ENCODE results near the gene PPP4C. TPM values are rescaled to one million over a fixed set of nuclear protein-coding genes. Genes with fewer than 3 reads are reported as not detected.

The PPP4C gene
- total RNA-seq, 4 donors from 2014 or later, result 41.2 to 58.5 (median 48.6) TPM

DNA sequence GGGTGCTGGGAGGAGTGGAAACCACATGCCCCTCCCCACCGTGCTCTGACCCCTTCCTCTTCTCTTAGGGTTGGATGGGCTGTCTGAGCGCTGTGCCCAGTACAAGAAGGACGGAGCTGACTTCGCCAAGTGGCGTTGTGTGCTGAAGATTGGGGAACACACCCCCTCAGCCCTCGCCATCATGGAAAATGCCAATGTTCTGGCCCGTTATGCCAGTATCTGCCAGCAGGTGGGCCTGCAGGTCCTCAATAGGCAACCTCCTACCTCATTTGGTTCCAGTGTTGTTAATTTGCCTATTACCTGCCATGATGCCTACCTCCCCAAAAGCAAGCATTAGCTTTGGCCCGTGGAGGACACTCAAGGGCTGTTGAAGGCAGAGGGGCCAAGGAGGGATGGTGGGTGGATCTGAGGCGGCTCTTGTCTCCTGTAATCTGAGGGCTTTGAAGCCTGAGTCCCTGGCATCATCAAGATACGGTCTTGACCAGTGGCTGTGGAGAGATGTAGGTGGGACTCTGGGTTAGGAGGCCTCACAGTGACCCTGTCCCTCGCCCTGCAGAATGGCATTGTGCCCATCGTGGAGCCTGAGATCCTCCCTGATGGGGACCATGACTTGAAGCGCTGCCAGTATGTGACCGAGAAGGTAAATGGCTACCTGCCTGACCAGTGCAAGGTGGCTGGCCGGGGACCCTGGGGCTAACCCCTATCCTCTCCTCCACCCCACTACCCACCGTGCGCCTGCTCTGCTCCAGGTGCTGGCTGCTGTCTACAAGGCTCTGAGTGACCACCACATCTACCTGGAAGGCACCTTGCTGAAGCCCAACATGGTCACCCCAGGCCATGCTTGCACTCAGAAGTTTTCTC is 6.8 kb upstream of the PPP4C start:
- Histone ChIP-seq H3K27ac (peak overlapping the region; percentile 4 to 99 (median 88)), H3K4me3 (peak overlapping the region in 1 of 2 donors; percentile 96), H3K9me3 (no peaks in the 10 kb centered on the region), H3K4me1 (peaks cover 0 to 57% (median 28%) of the 10 kb centered on the region in 3 donors), H3K27me3 (no peaks in the 10 kb centered on the region), H3K36me3 (peaks cover 0 to 73% of the 10 kb centered on the region in 2 donors)
- TF ChIP-seq POLR2A (IDR thresholded peaks at IDR 0.05) (no peak), POLR2AphosphoS5 (IDR thresholded peaks at IDR 0.05) (no peak), EP300 (IDR thresholded peaks at IDR 0.05) (no peak)
- TF ChIP-seq, protein P1, sequence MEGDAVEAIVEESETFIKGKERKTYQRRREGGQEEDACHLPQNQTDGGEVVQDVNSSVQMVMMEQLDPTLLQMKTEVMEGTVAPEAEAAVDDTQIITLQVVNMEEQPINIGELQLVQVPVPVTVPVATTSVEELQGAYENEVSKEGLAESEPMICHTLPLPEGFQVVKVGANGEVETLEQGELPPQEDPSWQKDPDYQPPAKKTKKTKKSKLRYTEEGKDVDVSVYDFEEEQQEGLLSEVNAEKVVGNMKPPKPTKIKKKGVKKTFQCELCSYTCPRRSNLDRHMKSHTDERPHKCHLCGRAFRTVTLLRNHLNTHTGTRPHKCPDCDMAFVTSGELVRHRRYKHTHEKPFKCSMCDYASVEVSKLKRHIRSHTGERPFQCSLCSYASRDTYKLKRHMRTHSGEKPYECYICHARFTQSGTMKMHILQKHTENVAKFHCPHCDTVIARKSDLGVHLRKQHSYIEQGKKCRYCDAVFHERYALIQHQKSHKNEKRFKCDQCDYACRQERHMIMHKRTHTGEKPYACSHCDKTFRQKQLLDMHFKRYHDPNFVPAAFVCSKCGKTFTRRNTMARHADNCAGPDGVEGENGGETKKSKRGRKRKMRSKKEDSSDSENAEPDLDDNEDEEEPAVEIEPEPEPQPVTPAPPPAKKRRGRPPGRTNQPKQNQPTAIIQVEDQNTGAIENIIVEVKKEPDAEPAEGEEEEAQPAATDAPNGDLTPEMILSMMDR (IDR thresholded peaks at IDR 0.05), result peak in 3 of 4 experiments; percentile 21 to 38 (median 28)
- ATAC-seq, result no peak
- WGBS, 2 donors (ENCODE audit: low coverage in 1 of 2), result no CpG with 5 or more reads among the region's 17 CpGs

DNA sequence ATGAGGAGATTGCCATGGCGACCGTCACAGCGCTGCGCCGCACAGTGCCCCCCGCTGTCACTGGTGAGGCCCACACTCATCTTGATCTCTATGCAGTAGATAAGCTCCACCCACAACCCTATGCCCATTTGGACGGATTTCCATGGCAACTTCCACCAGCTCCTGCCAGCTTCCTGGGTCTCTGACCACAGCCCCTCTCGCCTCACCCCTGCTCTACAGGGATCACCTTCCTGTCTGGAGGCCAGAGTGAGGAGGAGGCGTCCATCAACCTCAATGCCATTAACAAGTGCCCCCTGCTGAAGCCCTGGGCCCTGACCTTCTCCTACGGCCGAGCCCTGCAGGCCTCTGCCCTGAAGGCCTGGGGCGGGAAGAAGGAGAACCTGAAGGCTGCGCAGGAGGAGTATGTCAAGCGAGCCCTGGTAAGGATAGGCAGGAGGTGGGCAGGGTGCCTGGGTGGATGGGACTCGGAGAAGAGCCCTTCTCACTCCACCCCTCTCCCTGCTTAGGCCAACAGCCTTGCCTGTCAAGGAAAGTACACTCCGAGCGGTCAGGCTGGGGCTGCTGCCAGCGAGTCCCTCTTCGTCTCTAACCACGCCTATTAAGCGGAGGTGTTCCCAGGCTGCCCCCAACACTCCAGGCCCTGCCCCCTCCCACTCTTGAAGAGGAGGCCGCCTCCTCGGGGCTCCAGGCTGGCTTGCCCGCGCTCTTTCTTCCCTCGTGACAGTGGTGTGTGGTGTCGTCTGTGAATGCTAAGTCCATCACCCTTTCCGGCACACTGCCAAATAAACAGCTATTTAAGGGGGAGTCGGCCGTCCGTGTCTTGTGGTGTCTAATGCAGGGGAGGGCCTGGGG is 6.0 kb upstream of the PPP4C start:
- Histone ChIP-seq H3K4me1 (peaks cover 0 to 59% (median 28%) of the 10 kb centered on the region in 3 donors), H3K4me3 (peak overlapping the region in 1 of 2 donors; percentile 38), H3K36me3 (peaks cover 0 to 73% of the 10 kb centered on the region in 2 donors), H3K27me3 (no peaks in the 10 kb centered on the region), H3K27ac (peak overlapping the region; percentile 3 to 99 (median 88)), H3K9me3 (no peaks in the 10 kb centered on the region)
- no peak for TF ChIP-seq EP300 (IDR thresholded peaks at IDR 0.05)
- TF ChIP-seq, protein P1 (IDR thresholded peaks at IDR 0.05), result no peak
- TF ChIP-seq POLR2AphosphoS5 (IDR thresholded peaks at IDR 0.05), result no peak
- TF ChIP-seq POLR2A (IDR thresholded peaks at IDR 0.05), result no peak
- ATAC-seq, result no peak
- 43 to 49% methylated on average over 6 to 8 of the region's 31 CpGs for WGBS, 2 donors (ENCODE audit: low coverage in 1 of 2)

DNA sequence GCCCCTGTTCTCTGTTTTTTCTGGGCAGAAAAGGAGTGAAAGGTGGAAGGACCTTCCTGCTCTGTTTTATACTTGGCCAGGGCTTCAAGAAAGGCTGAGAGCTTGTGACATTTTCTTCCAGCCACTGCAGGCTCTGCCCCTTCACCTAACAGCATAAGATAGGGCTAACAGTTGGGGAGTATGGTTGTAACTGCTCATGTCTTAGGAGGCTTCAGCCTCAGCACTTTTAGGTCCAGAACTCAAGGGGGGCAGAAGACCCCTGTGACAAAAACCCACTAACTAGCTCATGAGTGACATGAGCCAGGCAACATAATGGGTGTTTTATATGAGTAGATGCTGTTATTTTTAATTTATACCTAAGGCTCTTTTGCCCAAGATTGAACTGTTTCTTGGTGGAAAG is 5.3 kb upstream of the PPP4C start:
- Histone ChIP-seq H3K27me3 (no peaks in the 10 kb centered on the region), H3K4me3 (peak overlapping the region in 1 of 2 donors; percentile 38), H3K27ac (peak overlapping the region in 3 of 4 donors; percentile 79 to 99 (median 97)), H3K36me3 (peaks cover 0 to 73% of the 10 kb centered on the region in 2 donors), H3K4me1 (peaks cover 0 to 65% (median 33%) of the 10 kb centered on the region in 3 donors), H3K9me3 (no peaks in the 10 kb centered on the region)
- no peak for ATAC-seq
- TF ChIP-seq POLR2A (IDR thresholded peaks at IDR 0.05) (no peak), POLR2AphosphoS5 (IDR thresholded peaks at IDR 0.05) (no peak), EP300 (IDR thresholded peaks at IDR 0.05) (no peak)
- TF ChIP-seq, protein P1 (IDR thresholded peaks at IDR 0.05), result no peak

DNA sequence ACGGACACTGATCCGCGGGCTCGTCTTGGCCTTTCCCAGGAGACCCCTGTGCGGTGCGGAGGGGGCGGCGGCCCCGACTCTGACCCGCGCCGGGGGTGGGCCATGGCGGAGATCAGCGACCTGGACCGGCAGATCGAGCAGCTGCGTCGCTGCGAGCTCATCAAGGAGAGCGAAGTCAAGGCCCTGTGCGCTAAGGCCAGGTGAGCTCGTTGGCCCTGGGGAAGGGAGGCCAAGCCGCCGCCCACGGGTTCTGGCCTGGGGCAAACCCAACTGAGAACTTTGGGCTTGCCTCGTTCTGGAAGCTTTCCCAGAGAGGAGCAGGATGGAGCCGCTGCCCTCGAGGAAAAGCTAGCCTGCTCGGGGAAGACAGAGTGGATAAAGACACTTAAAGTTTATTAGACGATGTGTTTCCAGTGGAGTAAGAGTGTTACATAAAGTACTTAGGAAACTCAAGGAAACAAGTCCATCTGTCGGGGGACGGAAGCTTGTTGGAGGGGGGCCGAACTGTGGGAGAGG is 540 bp downstream of the PPP4C start:
- 3 to 20% methylated on average over 3 to 7 of the region's 33 CpGs for WGBS, 2 donors (ENCODE audit: low coverage in 1 of 2)
- Histone ChIP-seq H3K36me3 (peaks cover 0 to 69% of the 10 kb centered on the region in 2 donors), H3K9me3 (no peaks in the 10 kb centered on the region), H3K27me3 (no peaks in the 10 kb centered on the region), H3K27ac (peak overlapping the region; percentile 83 to 94 (median 88)), H3K4me1 (peaks cover 0 to 51% (median 17%) of the 10 kb centered on the region in 3 donors), H3K4me3 (peak overlapping the region; percentile 93 to 100)
- peak; percentile 11 for ATAC-seq
- TF ChIP-seq POLR2A (IDR thresholded peaks at IDR 0.05) (no peak), POLR2AphosphoS5 (IDR thresholded peaks at IDR 0.05) (no peak), EP300 (IDR thresholded peaks at IDR 0.05) (no peak)
- TF ChIP-seq, protein P1 (IDR thresholded peaks at IDR 0.05), result no peak

All from gastroesophageal sphincter (tissue), 4 donors.